ENCODE results near the gene NEK11. TPM values are rescaled to one million over a fixed set of nuclear protein-coding genes. Genes with fewer than 3 reads are reported as not detected.

NEK11 gene
- total RNA-seq, 1 donor, result 14.5 TPM

DNA sequence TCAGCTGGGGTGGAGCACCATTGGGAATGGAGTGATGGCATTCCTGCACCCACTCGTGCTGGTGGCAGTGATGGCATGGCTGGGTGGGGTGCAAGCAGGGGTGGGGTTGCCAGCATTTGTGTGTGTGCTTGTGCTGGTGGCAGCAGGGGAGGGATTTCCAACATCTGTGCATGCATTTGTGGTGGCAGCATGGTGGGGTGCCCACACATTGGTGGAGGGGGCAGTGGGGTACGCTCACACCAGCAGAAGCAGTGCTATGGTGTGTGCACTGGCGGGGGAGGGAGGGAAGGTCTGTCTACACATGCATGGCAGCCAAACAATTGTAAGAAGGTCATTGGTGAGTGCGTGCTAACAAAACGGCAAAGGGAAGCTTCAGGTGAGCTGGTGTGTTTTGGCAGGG lies 278.2 kb downstream of the NEK11 start:
- H3K27ac ChIP-seq (ENCODE audit: low read depth, low read length), result no peak overlapping the region
- H3K79me2 ChIP-seq (ENCODE audit: insufficient read depth, low read length), result no peaks in the 10 kb centered on the region
- H2AFZ ChIP-seq (ENCODE audit: low read length), result no peak overlapping the region
- no peak for DNase-seq (ENCODE audit: insufficient read length, low spot score, missing footprints)
- no peaks in the 10 kb centered on the region for H4K20me1 ChIP-seq (ENCODE audit: insufficient read depth, low read length)
- no peaks in the 10 kb centered on the region for H3K4me1 ChIP-seq (ENCODE audit: insufficient read depth, low read length)
- no peaks in the 10 kb centered on the region for H3K27me3 ChIP-seq (ENCODE audit: insufficient read depth, low read length)
- no peak overlapping the region for H3K4me3 ChIP-seq (ENCODE audit: insufficient read depth, low read length)
- no peak overlapping the region for H3K4me2 ChIP-seq (ENCODE audit: insufficient read depth, low read length)
- H3K9me3 ChIP-seq (ENCODE audit: low read depth, low read length), result no peaks in the 10 kb centered on the region
- no peaks in the 10 kb centered on the region for H3K36me3 ChIP-seq (ENCODE audit: insufficient read depth, low read length)
- TF ChIP-seq, protein P1, sequence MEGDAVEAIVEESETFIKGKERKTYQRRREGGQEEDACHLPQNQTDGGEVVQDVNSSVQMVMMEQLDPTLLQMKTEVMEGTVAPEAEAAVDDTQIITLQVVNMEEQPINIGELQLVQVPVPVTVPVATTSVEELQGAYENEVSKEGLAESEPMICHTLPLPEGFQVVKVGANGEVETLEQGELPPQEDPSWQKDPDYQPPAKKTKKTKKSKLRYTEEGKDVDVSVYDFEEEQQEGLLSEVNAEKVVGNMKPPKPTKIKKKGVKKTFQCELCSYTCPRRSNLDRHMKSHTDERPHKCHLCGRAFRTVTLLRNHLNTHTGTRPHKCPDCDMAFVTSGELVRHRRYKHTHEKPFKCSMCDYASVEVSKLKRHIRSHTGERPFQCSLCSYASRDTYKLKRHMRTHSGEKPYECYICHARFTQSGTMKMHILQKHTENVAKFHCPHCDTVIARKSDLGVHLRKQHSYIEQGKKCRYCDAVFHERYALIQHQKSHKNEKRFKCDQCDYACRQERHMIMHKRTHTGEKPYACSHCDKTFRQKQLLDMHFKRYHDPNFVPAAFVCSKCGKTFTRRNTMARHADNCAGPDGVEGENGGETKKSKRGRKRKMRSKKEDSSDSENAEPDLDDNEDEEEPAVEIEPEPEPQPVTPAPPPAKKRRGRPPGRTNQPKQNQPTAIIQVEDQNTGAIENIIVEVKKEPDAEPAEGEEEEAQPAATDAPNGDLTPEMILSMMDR (IDR thresholded peaks at IDR 0.05; ENCODE audit: extremely low read depth, low read depth, low read length), result no peak

DNA sequence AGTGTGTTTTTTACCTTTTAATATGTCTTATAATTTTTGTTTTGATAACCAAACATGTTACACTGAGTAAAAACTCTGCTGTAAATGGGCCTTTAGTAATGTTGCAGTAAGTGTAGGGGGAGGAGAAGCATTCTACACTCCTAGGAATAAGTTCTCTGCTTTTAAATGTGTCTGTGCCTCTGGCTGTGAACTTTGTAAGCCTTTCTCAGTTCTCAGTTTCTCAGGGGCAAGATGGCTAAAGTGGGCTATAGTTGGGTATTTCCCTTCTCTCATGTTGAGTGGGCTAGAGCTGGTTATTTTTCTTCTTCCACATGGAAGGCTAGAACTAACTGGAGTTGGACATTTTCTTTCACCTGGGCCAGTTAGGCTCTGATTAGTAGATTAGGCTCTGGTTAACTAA lies 279.6 kb downstream of the NEK11 start:
- H3K27ac ChIP-seq (ENCODE audit: low read depth, low read length), result no peak overlapping the region
- H3K79me2 ChIP-seq (ENCODE audit: insufficient read depth, low read length), result no peaks in the 10 kb centered on the region
- no peaks in the 10 kb centered on the region for H4K20me1 ChIP-seq (ENCODE audit: insufficient read depth, low read length)
- H3K4me1 ChIP-seq (ENCODE audit: insufficient read depth, low read length), result no peaks in the 10 kb centered on the region
- no peaks in the 10 kb centered on the region for H3K27me3 ChIP-seq (ENCODE audit: insufficient read depth, low read length)
- no peak overlapping the region for H3K4me3 ChIP-seq (ENCODE audit: insufficient read depth, low read length)
- no peaks in the 10 kb centered on the region for H3K9me3 ChIP-seq (ENCODE audit: low read depth, low read length)
- no peaks in the 10 kb centered on the region for H3K36me3 ChIP-seq (ENCODE audit: insufficient read depth, low read length)
- TF ChIP-seq, protein P1 (IDR thresholded peaks at IDR 0.05; ENCODE audit: extremely low read depth, low read depth, low read length), result no peak
- H2AFZ ChIP-seq (ENCODE audit: low read length), result no peak overlapping the region
- H3K4me2 ChIP-seq (ENCODE audit: insufficient read depth, low read length), result no peak overlapping the region
- no peak for DNase-seq (ENCODE audit: insufficient read length, low spot score, missing footprints)

DNA sequence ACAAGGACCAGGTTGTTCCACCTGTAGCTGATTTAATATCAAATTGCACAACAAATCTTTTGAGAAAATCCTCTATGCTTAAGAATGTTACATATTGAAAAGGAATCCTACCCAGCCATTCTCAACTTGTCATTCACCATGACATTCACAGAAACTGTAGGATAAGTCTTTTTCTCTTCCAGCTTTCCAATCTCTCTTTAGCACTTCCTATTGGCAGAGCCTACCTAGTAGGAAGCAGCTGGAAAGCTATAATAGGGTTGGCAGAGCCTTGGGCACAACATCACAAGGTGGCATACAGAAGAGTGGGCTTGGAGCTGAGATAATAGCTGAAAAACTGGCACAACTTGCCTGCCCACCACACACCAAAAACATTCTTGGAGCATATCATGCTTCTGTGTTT lies 287.6 kb downstream of the NEK11 start:
- Histone ChIP-seq H3K4me2 (ENCODE audit: insufficient read depth, low read length) (no peak overlapping the region), H3K4me1 (ENCODE audit: insufficient read depth, low read length) (no peaks in the 10 kb centered on the region), H2AFZ (ENCODE audit: low read length) (no peak overlapping the region), H3K4me3 (ENCODE audit: insufficient read depth, low read length) (no peak overlapping the region), H4K20me1 (ENCODE audit: insufficient read depth, low read length) (no peaks in the 10 kb centered on the region), H3K36me3 (ENCODE audit: insufficient read depth, low read length) (no peaks in the 10 kb centered on the region), H3K79me2 (ENCODE audit: insufficient read depth, low read length) (no peaks in the 10 kb centered on the region), H3K9me3 (ENCODE audit: low read depth, low read length) (no peaks in the 10 kb centered on the region), H3K27me3 (ENCODE audit: insufficient read depth, low read length) (no peaks in the 10 kb centered on the region), H3K27ac (ENCODE audit: low read depth, low read length) (no peak overlapping the region)
- TF ChIP-seq, protein P1 (IDR thresholded peaks at IDR 0.05; ENCODE audit: extremely low read depth, low read depth, low read length), result no peak
- DNase-seq (ENCODE audit: insufficient read length, low spot score, missing footprints), result no peak

DNA sequence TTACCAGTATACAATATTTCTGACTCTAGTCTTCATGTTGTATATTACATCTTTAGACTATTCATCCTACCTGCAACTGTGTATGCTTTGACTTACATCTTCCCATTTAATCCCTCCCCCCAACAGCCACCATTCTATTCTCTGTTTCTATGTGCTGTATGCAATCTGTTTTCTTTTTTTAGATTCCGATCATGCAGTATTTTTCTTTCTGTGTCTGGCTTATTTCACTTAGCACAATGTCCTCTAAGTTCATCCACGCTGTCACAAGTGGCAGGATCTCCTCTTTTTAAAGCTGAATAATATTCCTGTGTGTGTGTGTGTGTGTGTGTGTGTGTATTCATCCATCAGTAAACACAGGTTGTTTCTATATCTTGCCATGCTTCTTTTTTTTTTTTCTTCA lies 288.5 kb downstream of the NEK11 start:
- Histone ChIP-seq H3K4me3 (ENCODE audit: insufficient read depth, low read length) (no peak overlapping the region), H3K4me2 (ENCODE audit: insufficient read depth, low read length) (no peak overlapping the region), H3K27ac (ENCODE audit: low read depth, low read length) (no peak overlapping the region), H3K36me3 (ENCODE audit: insufficient read depth, low read length) (no peaks in the 10 kb centered on the region), H4K20me1 (ENCODE audit: insufficient read depth, low read length) (no peaks in the 10 kb centered on the region), H3K79me2 (ENCODE audit: insufficient read depth, low read length) (no peaks in the 10 kb centered on the region), H3K27me3 (ENCODE audit: insufficient read depth, low read length) (no peaks in the 10 kb centered on the region), H3K4me1 (ENCODE audit: insufficient read depth, low read length) (no peaks in the 10 kb centered on the region), H3K9me3 (ENCODE audit: low read depth, low read length) (no peaks in the 10 kb centered on the region), H2AFZ (ENCODE audit: low read length) (no peak overlapping the region)
- TF ChIP-seq, protein P1 (IDR thresholded peaks at IDR 0.05; ENCODE audit: extremely low read depth, low read depth, low read length), result no peak
- no peak for DNase-seq (ENCODE audit: insufficient read length, low spot score, missing footprints)

Measured in osteoblast (primary cell).